Stimulated activated CD4-positive, alpha-beta T cell treated with anti-CD3 and anti-CD28 coated beads, Interleukin-2, amount 100 ng/mL, for 4 hours (primary cell): ENCODE results near the gene DSC3.

Experiments used
- DNase-seq: peaks from one replicate; pipeline ENCODE4 v3.0.0-alpha.2; 2020; ENCODE audit warnings: low read depth

The DSC3 gene

GRCh38 chr18:30971338-30971956 is 71.1 kb downstream of the DSC3 start:
- no peak for DNase-seq

- no peak for DNase-seq
Observed at GRCh38 chr18:30970196-30970816, 72.2 kb downstream of the DSC3 start.

- DNase-seq, result no peak
Observed at GRCh38 chr18:30969670-30970170, 72.8 kb downstream of the DSC3 start.

DNA sequence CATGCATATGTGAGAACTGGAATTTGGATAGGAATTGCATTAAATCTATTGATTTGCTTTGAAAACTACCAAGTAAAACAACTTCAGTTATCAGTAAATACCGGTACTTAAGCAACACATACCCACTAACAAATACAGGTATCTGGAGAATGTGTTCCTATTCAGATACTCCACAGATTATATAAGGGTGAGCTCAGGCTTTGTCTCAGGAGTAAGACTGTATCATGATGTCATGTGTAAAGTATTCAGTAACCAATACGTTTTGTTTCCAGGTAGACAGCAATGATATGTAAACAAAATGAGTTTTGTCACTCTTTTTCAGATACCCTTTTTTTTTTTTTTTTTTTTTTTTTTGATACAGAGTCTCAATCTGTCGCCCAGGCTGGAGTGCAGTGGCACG is 74.8 kb downstream of the DSC3 start:
- no peak for DNase-seq

DNA sequence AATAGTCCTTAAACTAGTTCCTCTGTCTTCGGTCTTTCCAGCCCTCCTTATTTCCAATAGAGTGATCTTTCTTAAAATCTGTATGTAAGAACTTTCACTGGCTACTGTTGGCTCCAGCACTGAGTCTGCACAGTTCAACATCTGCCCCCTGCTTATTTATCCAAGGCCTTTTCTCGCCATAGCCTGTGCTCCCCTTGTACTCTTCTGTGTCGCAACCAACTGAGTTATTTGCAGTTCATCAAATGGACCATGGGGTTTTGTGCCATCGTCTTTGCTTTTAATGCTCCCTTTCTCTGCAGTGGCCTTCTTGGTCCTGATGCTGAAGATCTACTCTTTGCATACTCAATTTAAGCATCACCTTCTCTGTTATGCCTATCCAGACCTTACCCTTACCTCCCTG is 77.3 kb downstream of the DSC3 start:
- DNase-seq, result no peak

- DNase-seq, result no peak
Observed at GRCh38 chr18:30960661-30961060, 81.9 kb downstream of the DSC3 start.

GRCh38 chr18:30957066-30957465 is 85.5 kb downstream of the DSC3 start:
- no peak for DNase-seq

DNA sequence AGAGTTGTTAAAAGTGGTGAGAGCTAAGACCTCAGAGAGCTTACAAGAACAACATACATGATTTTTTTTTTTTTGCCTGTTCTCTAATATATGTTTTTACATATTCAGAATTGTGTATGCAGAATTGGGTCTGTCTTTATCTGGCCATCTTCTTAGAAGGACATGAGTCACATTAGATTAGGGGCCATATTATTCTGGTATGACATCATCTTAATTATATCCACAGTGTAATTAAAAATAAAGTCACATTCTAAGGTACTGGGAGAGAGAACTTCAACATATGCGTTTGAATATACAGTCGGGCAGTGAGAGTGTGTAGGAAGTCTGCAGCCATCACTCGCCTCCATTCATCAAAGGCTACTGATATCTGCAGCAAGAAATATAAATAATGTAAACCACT is 88.3 kb downstream of the DSC3 start:
- no peak for DNase-seq

GRCh38 chr18:30945761-30946160 is 96.8 kb downstream of the DSC3 start:
- no peak for DNase-seq

GRCh38 chr18:30944773-30945417 is 97.6 kb downstream of the DSC3 start:
- DNase-seq, result no peak

DNA sequence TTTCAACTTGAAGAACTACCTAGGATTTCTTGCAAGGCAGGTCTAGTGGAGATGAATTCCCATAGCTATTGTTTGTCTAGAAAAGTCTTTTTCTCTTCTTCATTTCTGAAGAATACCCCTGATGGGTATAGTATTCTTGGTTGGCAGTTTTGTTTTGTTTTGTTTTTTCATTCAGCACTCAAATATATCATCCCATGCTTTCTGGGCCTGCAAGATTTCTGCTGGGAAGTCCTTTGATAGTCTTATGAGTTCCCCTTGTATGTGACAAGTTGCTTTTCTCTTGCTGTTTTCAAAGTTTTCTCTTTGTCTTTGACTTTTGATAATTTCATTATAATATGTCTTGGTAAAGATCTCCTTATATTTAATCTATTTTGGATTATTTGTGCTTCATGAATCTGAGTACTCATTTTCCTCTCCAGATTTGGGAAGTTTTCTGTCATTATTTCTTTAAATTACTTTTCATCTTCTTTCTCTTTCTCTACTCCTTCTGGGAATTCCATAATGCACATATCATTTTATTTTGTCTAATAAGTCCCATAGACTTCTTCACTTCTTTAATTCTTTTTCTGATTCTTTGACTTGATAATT is 101.5 kb downstream of the DSC3 start:
- DNase-seq, result no peak
